RKO (cell line): Measurements from ENCODE around the gene POU2AF1.
"Not testable (repeated sequence)": the region's sequence is repeated elsewhere in the genome, so short reads cannot be mapped to it uniquely, and the experiment has no call there.

Source experiments
- DNase-seq: peaks from one replicate; pipeline ENCODE4 v3.0.0-alpha.2; 2016; ENCODE audit warnings: low spot score

POU2AF1 gene

DNA sequence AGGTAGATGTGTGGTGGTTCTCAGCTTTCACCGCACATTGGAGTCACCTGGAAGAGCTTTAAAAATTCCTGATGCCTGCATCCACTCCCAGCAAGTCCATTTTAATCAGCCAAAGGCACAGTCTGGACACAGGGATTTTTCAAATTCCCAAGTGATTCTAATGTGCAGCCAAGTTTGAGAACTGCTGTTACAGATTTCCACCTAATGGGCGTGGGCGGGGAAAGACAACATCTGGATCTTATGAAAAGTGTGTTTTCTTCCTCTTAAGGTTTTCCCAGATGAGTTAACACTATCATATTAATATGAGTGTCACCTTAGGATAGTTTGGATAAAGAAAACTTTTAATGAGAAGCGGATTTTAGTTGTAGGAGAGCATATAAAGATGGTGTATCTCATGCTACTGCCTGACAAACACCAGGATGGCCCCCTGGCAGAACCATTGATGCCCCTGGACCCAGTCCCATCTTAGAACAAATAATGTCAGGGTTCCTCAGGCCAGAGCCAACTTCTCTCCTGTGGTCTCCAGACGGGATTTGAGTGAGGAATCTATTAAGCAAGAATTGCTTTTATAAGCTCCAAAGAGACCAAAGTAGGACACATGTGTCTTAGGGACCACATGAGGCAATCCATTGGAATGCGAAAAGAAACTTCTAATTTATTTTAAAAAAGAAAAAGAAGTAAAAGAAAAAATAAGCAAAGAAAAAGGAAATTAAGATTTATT, 31.9 kb downstream of the POU2AF1 start:
- DNase-seq: no peak

DNA sequence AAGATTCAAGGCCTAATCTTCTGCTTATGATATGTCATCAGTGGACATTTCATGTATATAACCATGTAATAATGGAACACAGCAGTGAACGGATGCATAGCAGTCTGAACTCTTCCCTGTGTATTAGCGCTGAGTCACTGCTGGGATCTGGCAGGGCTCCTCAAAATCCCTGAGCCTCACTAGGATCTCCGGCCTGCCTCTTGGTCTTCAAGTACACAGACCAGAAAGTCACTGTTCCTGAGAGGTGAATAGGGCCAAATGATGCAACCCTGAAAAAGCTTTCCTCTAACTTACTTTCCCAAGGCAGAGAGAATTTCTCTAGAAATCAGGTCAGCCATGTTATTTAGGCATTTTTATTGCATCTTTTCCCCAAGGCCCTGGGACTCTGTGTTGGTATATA, 35.0 kb downstream of the POU2AF1 start:
- no peak for DNase-seq

- DNase-seq: no peak
Observed at GRCh38 chr11:111342329-111342728, 36.7 kb downstream of the POU2AF1 start.

GRCh38 chr11:111339758-111340388, 39.2 kb downstream of the POU2AF1 start:
- DNase-seq: no peak

DNA sequence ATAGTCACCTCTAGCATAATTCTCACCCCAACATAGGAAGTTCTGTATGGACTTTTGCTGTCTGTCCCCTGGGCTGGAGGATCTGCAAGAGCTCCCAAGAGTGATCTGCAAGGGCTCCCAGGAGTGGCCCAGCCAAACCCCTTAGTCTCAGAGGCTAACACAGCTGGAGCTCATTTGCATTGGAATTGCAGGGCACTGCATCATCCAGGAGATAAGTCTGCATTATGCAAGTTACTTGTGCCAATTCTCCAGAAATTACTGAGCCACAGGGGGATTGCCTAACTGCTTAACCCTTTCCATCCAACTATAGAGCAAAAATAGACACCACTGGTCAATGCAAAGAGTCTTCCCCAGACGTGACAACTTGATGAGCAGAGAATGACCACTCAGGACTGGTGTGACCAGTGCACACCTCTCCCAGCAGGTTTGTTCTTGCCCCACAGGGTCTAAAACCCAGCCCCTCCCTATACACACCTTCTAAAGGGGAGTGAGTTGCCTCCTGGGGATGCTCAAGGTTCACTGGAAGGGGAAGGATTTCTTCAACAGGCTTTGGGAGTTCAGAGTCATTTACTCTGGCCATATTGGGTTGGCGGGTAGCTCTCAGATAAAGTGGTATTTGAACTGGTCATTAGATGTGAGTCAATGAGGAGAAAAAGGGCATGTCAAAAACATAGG, 42.4 kb downstream of the POU2AF1 start:
- no peak for DNase-seq

DNA sequence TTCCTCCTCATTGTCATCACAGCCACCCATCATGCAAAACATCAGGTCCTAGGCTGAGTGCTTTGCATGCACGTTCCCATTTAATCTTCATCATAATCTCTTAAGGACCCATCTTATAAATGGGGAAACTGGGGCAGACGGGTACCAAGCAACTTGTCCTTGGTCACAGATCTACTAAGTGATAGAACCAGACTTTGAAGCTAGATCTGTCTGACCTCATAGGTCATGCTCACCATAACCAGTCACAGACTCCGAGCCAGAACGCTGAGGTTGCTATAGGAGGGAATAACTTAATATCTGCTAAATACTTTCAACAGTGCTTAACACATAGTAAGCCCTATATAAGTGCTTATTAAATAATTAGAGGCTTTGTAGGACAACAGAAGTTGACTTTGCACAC, 43.0 kb downstream of the POU2AF1 start:
- DNase-seq: no peak

- DNase-seq: no peak
Observed at GRCh38 chr11:111335549-111335948, 43.5 kb downstream of the POU2AF1 start.

DNA sequence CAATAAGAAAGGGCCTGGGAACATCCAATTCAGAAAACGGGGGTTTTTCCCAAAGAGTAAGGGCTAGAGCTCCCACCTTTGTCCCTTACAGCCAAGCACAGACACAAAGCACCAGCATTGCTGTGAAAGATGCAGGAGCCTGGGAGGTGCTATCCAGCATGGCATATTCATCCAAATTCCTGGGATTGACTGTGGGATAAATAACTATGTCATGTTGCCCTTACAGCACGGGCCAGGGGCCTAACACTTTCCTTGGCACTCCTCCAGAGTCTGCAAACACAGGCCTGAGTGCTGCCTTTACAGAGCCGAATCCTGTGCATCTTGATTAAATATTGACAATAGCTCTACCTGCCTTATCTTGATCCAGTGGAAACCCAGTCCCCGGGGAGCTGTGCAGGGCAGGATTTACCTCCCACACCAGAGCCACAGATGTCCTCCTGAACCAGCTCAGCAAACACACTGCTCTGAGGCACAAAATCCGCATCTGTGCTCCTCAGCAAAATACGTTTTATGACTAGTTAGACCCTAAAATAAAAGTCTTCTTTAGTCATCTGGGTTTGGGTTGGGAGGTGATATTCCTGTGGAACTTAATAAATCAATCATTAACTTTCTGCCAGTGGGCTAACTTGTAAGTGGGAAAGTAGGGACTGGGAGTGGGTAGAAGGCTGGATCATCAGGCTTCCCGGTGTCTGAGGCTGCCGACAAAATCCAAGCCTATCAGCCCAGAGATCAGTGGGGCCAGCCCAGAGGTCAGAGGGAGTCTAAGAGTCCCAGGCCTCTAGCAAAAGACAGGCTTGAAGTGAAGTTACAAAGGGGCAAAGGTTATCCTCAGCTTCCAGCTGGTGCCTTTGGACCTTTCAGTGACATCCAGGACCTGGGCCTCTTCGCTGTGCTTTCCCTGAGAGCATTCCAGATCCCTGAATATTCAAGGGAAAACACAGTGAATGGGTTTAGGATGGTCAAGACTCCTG, 44.3 kb downstream of the POU2AF1 start:
- DNase-seq: no peak

DNA sequence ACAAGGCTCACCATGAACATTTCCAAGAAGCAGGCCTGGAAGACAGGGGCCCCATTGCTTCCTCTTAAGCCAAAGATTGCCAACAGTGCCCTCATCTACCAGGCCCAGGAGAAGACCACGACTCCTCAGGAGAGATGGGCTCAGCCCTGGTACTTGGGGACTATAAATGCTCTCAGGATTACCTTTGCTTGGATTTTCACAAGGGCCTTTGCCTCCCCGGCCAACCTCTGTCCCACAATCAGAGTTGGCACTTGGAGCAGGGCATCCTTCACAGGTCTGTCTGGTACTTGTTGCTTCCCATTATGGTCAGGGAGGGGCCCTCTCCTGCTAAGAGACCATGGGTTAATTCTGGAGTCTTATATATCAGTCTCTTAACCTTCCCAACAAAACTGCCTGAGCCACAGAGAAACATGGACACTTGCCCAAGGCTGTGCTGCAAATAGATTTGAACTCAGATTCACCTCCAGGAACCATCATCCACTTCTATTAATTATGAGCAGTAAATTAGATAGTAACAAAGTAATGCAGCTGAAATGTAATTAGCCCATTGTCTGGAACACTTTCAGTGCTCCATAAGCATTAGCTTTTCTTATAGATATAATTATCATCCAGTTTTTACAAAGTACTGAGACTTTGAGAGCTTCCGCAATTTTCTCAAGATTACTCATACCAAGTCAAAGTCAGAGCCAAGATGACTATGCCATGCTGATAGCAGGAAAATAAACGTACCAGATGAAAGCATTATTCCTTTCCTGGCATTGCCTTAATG, 47.2 kb downstream of the POU2AF1 start:
- no peak for DNase-seq

- no peak for DNase-seq
Observed at GRCh38 chr11:111330234-111330893, 48.7 kb downstream of the POU2AF1 start.

GRCh38 chr11:111329306-111330204, 49.5 kb downstream of the POU2AF1 start:
- no peak for DNase-seq

- DNase-seq: no peak
Observed at GRCh38 chr11:111327908-111328624, 51.0 kb downstream of the POU2AF1 start.

GRCh38 chr11:111326824-111327223, 52.3 kb downstream of the POU2AF1 start:
- DNase-seq: no peak

DNA sequence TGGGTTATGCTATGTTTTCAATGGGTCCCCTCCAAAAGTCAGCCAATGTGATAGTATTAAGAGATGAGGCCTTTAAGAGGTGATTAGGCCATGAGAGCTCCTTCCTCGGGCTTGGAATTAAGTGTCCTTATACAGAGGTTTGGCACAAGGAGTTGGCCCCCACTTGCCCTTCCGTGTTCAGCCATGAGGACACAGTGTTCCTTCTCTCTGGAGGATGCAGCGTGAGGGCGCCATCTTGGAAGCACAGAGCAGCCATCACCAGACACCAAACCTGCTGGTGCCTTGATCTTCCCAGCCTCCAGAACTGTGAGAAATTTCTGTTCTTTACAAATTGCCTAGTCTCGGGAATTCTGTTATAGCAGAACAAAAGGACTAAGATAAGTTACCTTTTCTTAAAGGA, 53.8 kb downstream of the POU2AF1 start:
- no peak for DNase-seq

DNA sequence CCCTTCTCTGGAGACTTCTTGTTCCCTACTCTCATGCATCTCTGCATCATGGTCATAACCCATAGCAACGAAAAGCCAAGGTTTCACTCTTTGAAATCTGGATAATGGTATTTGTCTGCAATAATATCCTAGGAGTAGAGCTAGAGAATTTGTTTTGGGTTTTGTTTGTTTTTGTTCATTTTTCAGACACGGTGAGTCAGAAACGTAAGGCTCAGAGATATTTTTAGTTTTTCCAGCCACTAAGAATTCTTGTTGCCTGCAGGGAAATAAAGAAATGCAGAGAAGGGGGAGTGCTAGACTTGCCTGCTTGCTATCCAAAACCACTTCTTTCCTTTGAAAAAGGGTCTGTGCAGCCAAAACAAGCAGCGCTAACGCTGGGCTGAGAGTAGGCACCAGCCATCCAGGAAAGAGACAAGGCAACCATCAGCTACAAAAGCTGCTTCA, 54.8 kb downstream of the POU2AF1 start:
- no peak for DNase-seq

GRCh38 chr11:111322534-111322933, 56.5 kb downstream of the POU2AF1 start:
- DNase-seq: no peak

DNA sequence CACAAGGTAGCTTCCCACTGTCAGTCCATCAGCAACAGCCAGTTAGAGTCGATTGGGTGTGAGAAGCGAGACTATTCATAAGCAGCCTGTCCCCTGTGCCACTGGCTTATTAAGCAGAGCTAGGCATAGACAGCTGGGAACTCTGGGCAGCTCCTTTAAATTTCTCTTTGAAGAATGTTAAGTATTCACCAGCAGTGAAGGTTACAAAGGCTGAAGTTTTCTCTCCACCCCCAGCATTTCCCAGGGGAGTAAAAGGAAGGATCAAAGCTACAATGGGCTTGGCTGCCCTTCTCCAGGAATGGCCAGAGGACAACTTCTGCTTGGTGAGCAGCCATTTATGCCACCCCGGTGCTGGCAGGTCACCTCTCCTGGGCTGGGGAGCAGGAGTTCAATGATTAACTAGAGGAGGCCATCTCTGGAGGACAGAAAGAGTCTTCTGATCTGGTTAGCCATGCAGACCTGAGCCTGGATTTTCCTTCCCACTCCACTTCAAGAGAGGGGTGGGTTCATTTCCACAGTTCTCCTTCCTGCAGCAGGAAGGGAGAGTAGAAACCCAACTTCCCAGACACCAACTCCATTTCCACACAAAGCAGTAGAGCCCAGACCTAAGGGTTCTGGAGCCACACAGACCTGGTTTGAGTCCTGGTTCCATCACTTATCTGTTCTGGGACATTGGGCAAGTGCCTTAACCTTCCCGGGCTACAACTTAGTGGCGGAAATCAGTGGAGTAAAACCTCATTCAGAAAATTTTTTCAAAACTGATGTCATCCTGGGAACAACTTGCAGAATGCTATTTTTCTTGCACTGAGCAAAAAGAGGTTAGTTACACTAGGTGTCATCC, 58.1 kb downstream of the POU2AF1 start:
- DNase-seq: no peak

DNA sequence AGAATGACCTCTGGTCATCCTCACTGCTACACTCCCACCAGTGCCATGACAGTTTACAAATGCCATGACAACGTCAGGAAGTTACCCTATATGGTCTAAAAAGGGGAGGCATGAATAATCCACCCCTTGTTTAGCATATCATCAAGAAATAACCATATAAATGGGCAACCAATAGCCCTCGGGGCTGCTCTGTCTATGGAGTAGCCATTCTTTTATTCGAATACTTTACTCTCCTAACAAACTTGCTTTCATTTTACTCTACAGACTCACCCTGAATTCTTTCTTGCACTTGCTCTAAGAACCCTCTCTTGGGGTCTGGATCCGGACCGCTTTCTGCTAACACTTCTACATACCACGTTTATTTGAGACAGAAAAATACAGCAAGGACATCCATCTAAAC, 58.9 kb downstream of the POU2AF1 start:
- not testable (repeated sequence) for DNase-seq
